Measurements from ENCODE around the gene PDCD7.
"Not testable (repeated sequence)": the region's sequence is repeated elsewhere in the genome, so short reads cannot be mapped to it uniquely, and the experiment has no call there.

The PDCD7 gene

DNA sequence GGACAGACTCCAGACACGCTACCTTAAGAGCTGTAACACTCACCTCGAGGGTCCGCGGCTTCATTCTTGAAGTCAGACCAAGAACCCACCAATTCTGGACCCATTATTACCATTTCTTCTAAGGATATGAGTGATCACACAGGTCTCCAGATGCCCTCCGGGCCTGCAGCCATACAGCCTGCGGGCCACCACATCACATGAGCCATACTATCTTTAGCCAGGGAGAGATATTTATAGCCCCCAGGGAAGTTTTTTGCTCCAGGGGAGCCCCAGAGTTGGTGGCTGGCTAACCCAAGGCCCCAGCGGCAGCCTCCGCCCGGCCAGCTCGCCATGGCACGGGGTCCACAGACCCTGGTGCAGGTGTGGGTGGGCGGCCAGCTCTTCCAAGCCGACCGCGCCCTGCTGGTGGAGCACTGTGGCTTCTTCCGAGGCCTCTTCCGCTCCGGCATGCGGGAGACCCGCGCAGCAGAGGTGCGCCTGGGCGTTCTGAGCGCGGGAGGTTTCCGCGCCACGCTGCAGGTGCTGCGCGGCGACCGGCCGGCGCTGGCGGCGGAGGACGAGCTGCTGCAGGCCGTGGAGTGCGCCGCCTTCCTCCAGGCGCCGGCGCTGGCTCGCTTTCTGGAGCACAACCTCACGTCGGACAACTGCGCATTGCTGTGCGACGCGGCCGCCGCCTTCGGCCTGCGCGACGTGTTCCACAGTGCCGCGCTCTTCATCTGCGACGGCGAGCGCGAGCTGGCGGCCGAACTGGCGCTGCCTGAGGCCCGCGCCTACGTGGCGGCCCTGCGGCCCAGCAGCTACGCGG lies 56.9 kb downstream of the PDCD7 start, which contains the start of gene KBTBD13:
Gene KBTBD13, plus strand, starts transcription at position 261 of the 805 bp plus-strand sequence. Its CDS starts 70 bp downstream, at position 331.
- DNase-seq (ENCODE audit: low spot score): no peak
- TF ChIP-seq, protein P1, sequence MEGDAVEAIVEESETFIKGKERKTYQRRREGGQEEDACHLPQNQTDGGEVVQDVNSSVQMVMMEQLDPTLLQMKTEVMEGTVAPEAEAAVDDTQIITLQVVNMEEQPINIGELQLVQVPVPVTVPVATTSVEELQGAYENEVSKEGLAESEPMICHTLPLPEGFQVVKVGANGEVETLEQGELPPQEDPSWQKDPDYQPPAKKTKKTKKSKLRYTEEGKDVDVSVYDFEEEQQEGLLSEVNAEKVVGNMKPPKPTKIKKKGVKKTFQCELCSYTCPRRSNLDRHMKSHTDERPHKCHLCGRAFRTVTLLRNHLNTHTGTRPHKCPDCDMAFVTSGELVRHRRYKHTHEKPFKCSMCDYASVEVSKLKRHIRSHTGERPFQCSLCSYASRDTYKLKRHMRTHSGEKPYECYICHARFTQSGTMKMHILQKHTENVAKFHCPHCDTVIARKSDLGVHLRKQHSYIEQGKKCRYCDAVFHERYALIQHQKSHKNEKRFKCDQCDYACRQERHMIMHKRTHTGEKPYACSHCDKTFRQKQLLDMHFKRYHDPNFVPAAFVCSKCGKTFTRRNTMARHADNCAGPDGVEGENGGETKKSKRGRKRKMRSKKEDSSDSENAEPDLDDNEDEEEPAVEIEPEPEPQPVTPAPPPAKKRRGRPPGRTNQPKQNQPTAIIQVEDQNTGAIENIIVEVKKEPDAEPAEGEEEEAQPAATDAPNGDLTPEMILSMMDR (IDR thresholded peaks at IDR 0.05; ENCODE audit: extremely low read depth, missing control alignments): no peak

DNA sequence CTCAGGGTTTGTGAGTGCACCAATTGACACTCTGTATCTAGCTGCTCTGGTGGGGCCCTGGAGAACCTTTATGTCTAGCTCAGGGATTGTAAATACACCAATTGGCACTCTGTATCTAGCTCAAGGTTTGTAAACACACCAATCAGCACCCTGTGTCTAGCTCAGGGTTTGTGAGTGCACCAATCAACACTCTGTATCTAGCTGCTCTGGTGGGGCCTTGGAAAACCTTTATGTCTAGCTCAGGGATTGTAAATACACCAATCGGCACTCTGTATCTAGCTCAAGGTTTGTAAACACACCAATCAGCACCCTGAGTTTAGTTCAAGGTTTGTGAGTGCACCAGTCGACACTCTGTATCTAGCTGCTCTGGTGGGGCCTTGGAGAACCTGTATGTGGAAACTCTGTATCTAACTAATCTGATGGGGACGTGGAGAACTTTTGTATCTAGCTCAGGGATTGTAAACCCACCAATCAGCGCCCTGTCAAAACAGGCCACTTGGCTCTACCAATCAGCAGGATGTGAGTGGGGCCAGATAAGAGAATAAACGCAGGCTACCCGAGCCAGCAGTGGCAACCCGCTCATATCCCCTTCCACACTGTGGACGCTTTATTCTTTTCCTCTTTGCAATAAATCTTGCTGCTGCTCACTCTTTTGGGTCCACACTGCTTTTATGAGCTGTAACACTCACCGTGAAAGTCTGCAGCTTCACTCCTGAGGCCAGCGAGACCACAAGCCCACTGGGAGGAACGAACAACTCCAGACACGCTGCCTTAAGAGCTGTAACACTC lies 57.8 kb downstream of the PDCD7 start:
- DNase-seq (ENCODE audit: low spot score): not testable (repeated sequence)

DNA sequence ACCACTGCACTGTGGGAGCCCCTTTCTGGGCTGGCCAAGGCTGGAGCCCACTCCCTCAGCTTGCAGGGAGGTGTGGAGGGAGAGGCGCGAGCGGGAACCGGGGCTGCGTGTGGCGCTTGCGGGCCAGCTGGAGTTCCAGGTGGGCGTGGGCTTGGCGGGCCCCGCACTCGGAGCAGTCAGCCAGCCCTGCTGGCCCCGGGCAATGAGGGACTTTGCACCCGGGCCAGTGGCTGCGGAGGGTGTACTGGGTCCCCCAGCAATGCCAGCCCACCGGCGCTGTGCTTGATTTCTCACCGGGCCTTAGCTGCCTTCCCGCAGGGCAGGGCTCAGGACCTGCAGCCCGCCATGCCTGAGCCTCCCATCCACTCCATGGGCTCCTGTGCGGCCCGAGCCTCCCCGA lies 58.7 kb downstream of the PDCD7 start:
- DNase-seq (ENCODE audit: low spot score): not testable (repeated sequence)

DNA sequence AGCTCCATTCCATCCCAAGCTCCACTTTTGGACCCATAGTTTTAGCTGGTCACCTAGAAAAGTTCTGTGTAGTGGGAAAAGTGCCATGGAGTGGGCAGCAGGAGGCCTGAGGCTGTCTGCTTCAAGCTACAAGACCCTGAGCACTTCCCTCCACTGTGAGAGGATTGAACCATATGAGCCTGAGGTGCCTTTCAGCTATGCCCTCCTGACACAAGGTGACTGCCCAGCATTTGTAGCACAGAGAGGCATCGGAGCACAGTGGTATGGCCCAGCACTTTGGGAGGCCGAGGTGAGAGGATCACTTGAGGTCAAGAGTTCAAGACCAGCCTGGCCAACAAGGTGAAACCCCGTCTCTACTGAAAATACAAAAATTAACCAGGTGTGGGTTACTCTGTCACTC lies 61.0 kb downstream of the PDCD7 start:
- TF ChIP-seq, protein P1 (IDR thresholded peaks at IDR 0.05; ENCODE audit: extremely low read depth, missing control alignments): no peak
- no peak for DNase-seq (ENCODE audit: low spot score)

DNA sequence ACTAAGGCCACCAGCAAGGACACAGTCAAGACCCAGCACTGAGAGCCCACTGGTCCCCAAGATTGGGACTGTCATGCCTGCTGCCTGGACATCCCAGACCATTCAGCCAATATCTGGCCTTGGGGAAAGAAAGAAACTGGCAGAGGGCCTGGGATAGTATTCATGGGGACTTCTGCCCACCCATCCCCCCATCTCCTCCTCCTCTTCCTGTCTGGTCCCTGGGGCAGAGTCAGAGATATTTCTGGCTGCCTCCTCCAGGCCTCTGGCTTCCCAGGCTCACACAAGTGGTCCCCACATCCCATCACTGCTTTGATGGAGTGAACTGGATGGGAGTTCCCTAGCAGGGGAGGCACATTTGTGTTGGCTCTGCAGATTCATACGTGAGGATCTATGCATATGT lies 61.6 kb downstream of the PDCD7 start:
- no peak for DNase-seq (ENCODE audit: low spot score)
- TF ChIP-seq, protein P1 (IDR thresholded peaks at IDR 0.05; ENCODE audit: extremely low read depth, missing control alignments): no peak

DNA sequence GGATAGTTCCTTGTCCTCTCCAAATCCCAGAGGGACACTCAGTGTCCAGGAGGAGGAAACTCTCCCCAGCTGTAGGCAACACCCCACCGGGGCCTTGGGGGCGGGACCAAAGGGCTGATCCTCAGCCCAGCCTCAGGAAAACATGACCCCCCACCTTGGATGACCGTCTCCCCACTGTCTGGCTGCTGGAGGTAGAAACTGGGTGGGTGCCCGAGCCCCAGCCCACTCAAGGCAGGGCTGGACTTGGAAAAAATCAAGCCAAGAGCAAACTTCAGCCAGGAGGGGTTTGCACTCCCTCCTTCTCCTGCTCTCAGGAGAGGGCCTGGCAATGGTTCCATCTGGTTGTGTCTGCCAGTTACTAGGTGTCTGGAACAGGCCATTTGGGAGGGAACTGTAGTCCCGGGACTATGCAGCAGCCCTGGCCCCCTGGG lies 62.2 kb downstream of the PDCD7 start:
- DNase-seq (ENCODE audit: low spot score): no peak
- TF ChIP-seq, protein P1 (IDR thresholded peaks at IDR 0.05; ENCODE audit: extremely low read depth, missing control alignments): no peak

DNA sequence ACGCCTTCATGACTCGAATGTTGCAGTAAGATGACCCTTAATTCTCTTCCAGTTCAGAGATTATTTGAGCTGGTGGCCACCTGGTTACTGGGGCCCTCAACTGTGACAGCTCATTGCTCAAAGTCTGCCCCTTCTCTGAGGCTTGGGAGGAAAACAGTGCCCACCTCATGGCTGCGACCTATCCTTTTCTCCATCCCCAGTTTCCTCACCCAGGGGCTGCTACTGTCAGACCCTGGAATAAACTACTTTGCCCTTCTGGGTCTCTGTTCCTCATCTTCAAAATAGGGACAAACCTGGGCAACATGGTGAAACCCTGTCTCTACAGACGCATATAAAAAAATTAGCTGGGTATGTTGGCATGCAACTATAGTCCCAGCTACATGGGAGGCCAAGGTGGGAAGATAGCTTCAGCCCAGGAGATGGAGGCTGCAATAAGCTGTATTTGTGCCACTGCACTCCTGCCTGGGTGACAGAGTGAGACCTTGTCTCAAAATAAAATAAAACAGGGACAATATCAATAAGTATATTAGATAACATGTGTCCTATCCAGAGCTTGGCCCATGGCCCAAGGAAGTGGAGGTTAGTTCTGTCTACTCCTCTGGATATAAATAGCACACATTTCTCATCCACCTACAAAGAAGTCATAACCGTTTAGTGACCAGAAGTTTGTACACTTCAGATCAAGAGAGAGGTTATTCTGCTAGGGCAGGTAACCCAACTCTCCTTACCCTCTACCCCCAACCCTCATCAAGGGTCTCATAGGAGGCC lies 63.6 kb downstream of the PDCD7 start:
- TF ChIP-seq, protein P1 (IDR thresholded peaks at IDR 0.05; ENCODE audit: extremely low read depth, missing control alignments): no peak
- DNase-seq (ENCODE audit: low spot score): no peak

DNA sequence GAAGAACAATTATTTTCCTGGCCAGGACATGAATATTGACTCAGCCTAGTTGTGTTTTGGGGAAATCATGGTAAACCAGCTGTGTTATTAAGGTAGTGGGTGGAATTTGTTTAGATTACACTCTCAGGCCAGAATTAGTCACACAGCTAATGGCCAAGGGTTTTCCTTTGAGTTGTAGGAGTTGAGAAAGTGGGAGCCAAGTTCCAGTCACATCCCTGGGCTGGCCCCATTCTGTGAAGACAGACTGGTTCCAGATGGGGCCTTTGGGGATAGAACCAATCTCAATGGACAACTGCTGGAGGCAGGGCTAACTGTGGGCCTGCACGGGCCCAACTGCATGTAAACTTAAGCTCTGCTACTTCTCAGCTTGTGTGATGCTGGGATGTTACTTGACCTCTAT lies 64.4 kb downstream of the PDCD7 start:
- TF ChIP-seq, protein P1 (IDR thresholded peaks at IDR 0.05; ENCODE audit: extremely low read depth, missing control alignments): no peak
- DNase-seq (ENCODE audit: low spot score): no peak
